GM13977 (cell line): ENCODE measurements around the gene PELI1.

Source experiments
- DNase-seq: peaks from one replicate; pipeline ENCODE4 v3.0.0; 2012; ENCODE audit warnings: low spot score
- in situ Hi-C: fragments of 300-500 bp; cut with MboI; formaldehyde crosslinking; loops from one replicate; pipeline ENCODE4 v1.12.0; 2022; ENCODE audit warnings: low sequenced_read_pairs, low pct_unique_long_range_greater_than_20kb, mixed read lengths, inconsistent platforms; ENCODE audit not compliant: unreplicated experiment
- TF ChIP-seq, protein P1 (sequence below): IDR thresholded peaks from 2 replicates; pipeline ENCODE4 v1.5.1; 2012; ENCODE audit warnings: mild to moderate bottlenecking, control low read depth; ENCODE audit not compliant: insufficient read depth; ENCODE audit errors: extremely low read depth, missing control alignments

The PELI1 gene, protein sequence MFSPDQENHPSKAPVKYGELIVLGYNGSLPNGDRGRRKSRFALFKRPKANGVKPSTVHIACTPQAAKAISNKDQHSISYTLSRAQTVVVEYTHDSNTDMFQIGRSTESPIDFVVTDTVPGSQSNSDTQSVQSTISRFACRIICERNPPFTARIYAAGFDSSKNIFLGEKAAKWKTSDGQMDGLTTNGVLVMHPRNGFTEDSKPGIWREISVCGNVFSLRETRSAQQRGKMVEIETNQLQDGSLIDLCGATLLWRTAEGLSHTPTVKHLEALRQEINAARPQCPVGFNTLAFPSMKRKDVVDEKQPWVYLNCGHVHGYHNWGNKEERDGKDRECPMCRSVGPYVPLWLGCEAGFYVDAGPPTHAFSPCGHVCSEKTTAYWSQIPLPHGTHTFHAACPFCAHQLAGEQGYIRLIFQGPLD

DNA sequence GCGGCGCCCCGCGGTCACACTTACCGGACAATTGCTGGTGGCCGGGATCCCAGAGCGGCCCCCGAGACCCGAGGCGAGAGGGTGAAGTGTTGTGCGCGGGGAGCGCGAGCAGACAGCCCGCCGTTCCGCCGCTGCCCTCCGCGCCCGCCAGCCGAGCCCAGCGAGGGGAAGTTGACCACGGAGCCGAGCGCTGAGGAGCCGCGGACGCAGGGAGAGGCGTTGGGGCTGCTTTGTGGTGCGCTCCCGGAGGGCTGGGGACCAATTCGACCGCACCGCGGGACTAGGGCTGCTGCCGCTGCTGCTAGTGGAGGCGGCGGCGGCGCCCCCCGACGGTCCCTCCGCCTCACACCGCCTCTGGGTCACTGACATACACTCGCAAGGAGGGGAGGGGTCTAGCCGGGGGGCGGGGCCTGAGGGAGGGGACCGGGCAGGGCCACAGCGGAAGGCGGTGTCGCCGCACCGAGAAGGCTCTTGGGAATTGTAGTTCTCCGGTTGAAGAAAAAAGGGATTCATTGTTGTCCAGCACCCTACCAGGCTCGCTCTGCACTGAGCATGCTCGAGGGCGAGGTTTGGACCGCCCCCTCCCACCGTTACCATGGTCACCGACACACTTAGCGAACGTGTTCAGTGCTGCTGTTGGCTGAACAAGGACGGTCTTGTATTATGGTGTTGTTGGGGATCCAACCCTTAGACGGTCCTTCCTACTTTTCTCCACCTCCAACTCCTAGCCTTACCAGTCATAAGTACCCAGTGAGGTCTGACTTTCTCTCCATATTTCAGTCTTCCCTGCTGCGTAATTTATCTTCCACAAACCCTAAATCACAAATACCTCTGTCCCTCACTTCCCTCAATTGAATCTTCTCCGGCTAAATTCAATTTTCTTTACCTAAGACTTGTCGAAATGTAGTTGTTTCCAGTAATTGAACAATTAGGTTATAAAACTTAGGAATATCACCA is at the start of gene PELI1:
TSS of gene PELI1 (minus strand) at position 364 of the 957 bp plus-strand sequence. CDS start 36,110 bp downstream, outside the sequence.
- peak; percentile 92 for DNase-seq
- in situ Hi-C loops: no loop called here
- TF ChIP-seq, protein P1, sequence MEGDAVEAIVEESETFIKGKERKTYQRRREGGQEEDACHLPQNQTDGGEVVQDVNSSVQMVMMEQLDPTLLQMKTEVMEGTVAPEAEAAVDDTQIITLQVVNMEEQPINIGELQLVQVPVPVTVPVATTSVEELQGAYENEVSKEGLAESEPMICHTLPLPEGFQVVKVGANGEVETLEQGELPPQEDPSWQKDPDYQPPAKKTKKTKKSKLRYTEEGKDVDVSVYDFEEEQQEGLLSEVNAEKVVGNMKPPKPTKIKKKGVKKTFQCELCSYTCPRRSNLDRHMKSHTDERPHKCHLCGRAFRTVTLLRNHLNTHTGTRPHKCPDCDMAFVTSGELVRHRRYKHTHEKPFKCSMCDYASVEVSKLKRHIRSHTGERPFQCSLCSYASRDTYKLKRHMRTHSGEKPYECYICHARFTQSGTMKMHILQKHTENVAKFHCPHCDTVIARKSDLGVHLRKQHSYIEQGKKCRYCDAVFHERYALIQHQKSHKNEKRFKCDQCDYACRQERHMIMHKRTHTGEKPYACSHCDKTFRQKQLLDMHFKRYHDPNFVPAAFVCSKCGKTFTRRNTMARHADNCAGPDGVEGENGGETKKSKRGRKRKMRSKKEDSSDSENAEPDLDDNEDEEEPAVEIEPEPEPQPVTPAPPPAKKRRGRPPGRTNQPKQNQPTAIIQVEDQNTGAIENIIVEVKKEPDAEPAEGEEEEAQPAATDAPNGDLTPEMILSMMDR: peak; percentile 54

DNA sequence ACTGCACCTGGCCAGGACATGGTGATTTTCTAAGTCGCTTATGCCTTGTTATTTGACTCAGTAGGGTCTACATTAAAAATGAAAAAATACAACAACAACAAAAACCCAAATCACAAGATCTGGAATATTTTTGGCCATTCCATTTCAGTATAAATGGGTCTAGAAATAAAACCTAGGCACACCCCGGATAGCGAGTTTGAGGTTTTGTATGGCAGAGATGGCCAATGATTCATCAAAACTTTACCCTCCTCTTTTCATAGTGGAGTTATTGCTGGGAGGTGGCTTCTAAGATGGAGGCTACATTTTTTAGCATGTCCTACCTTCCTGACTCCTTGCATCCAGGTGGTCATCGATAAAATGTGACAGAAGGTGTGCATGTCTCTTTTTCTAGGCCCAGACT is 49.3 kb upstream of the PELI1 start:
- in situ Hi-C loops: no loop called here
- TF ChIP-seq, protein P1: no peak
- DNase-seq: no peak

DNA sequence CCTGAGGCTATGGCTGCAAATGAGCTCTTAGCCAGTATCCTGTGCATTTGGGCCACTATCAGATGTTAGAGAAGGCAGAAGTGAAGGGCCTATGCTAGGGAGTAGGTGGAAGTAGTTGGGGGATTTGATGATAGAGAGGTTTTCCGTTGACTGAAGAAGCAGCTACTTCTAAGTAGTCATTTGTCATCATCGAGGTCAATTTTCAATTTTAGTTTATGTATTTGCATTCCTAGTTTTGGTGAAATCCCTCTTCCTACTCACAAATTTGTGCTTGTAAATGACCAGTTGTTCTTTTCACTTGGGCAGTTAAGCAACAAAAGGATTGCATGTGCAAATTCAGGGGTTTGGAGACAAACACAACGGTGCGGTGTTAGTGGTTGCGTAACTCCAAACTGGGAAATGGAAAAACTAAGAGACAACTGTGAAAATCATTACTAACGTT is 48.5 kb upstream of the PELI1 start:
- TF ChIP-seq, protein P1: no peak
- no peak for DNase-seq
- in situ Hi-C loops: no loop called here

DNA sequence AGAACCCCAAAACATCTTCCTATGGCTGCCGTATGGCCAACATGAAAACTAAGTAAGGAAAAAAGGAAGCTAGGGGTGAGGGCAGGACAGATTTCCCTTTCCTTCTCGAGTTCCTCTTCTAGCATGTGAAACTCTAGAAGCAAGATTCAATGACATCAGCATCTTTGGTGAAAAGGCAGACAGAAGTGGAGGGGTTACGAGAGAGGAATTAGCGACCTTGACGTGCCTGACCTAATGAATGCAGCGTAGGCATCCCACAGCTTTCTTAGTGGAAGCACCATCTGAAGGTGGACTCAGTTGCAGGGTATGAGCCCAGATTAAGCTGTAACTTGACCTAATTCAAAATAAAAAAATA is 47.9 kb upstream of the PELI1 start:
- no peak for DNase-seq
- in situ Hi-C loops: no loop called here
- TF ChIP-seq, protein P1: no peak

DNA sequence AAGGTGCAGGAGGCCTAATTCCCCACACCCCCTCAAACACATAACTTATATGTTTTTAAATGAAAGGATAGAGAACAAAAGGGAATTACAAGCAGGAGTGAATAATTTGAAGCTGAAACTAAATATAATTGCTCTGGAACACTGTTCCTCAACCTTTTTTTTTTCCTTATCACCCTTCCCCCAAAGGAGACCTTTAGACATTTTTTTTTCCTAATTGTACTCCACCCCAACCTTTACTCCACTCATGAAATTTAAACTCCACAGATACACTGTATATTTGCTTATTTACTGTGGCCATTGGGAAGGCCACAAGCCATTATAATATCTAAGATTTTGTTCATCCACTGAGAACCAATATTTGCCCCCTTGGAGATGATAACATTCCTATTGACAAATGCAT is 45.4 kb upstream of the PELI1 start:
- TF ChIP-seq, protein P1: no peak

DNA sequence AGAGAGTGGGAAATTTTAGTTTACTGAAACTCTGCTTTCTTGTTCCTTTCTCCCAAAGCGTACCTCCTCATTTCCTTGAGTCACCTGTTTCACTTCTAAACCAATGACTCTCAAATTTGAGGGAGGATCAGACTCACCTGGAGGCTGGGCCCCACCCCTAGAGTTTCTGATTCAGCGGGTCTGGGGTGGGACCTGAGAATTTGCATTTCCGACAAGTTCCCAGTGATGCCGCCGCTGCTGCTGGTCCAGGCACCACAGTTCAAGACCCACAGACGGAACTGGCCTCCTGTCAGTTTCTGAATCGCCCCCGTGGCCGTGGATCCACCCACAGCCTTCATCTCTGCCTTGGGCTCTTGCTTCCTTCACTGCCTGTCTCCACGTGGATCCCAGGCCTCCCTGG is 44.9 kb upstream of the PELI1 start:
- DNase-seq: no peak
- in situ Hi-C loops: no loop called here
- TF ChIP-seq, protein P1: no peak

More for the DNA sequence above, 45.4 kb upstream of the PELI1 start:
- in situ Hi-C loops: no loop called here
- no peak for DNase-seq
